Neural crest cell (in vitro differentiated cells): ENCODE data around the gene HPS1. TPM values are rescaled to one million over a fixed set of nuclear protein-coding genes. Genes with fewer than 3 reads are reported as not detected.
A peak's percentile ranks its signal among the peaks of the same experiment; 100 is the strongest.

Source experiments
- DNase-seq: peaks from one replicate; pipeline ENCODE4 v3.0.0; 2021; ENCODE audit warnings: low read depth, mixed read lengths, low spot score
- H3K27ac Mint-ChIP-seq: one replicate; pipeline ENCODE4 v1.8.0; 2021; ENCODE audit warnings: mild to moderate bottlenecking, mixed read lengths; ENCODE audit not compliant: unreplicated experiment
- H3K27me3 Mint-ChIP-seq: 2 replicates; pipeline ENCODE4 v1.8.0; 2021; ENCODE audit warnings: low read depth, mild to moderate bottlenecking, mixed read lengths
- H3K36me3 Mint-ChIP-seq: 2 replicates; pipeline ENCODE4 v1.8.0; 2021; ENCODE audit warnings: low read depth, mild to moderate bottlenecking, mixed read lengths
- H3K4me1 Mint-ChIP-seq: 2 replicates; pipeline ENCODE4 v1.8.0; 2021; ENCODE audit warnings: mixed read lengths
- H3K4me3 Mint-ChIP-seq: one replicate; pipeline ENCODE4 v1.8.0; 2021; ENCODE audit warnings: mild to moderate bottlenecking, mixed read lengths
- H3K9me3 Mint-ChIP-seq: 2 replicates; pipeline ENCODE4 v1.8.0; 2021; ENCODE audit warnings: mixed read lengths
- CTCF ChIP-seq: fragments of 200-600 bp; sonication (generic); conservative IDR thresholded peaks from 2 replicates; pipeline ENCODE4 v1.5.0; 2021; ENCODE audit warnings: antibody characterized with exemption, mild to moderate bottlenecking
- total RNA-seq: library from RNA; stranded (reverse); gene quantifications from 2 replicates; pipeline ENCODE4 v1.2.1, GENCODE V29; 2021

The HPS1 gene
- total RNA-seq, 1 donor from 2014 or later = 46.9 TPM

- no peak overlapping the region for H3K27ac Mint-ChIP-seq
- no peak for DNase-seq
- peaks cover 3% of the 10 kb centered on the region for H3K36me3 Mint-ChIP-seq
- H3K4me3 Mint-ChIP-seq = no peak overlapping the region
- no peaks in the 10 kb centered on the region for H3K4me1 Mint-ChIP-seq
- no peak for TF ChIP-seq CTCF
- no peaks in the 10 kb centered on the region for H3K27me3 Mint-ChIP-seq
- no peaks in the 10 kb centered on the region for H3K9me3 Mint-ChIP-seq
Observed at GRCh38 chr10:98424295-98425254, 22.2 kb downstream of the HPS1 start.

GRCh38 chr10:98423691-98424120 is 23.0 kb downstream of the HPS1 start:
- H3K27me3 Mint-ChIP-seq = no peaks in the 10 kb centered on the region
- no peak overlapping the region for H3K27ac Mint-ChIP-seq
- no peaks in the 10 kb centered on the region for H3K9me3 Mint-ChIP-seq
- TF ChIP-seq CTCF = peak; percentile 53
- H3K36me3 Mint-ChIP-seq = peaks cover 3% of the 10 kb centered on the region
- no peaks in the 10 kb centered on the region for H3K4me1 Mint-ChIP-seq
- no peak for DNase-seq
- no peak overlapping the region for H3K4me3 Mint-ChIP-seq

DNA sequence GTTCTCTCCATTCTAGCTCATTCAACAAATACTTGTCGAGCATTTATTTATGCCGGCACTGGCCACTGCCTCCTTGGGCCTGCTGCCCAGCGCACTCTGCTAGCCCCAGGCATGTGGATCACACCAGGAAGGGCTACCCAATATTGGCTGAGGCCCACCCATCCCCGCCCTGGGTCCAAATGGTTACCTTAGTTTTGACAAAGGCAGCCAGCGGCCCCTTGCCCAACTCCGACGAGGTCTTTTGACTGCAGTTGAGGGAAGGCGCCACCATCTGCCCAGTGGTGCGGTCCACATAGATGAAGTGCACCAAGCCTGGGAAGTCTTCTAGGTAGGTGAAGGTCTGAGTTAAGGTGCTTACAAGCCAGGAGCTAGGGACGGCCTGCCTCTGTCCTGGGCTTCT is 24.6 kb downstream of the HPS1 start:
- Mint-ChIP-seq H3K27ac (no peak overlapping the region), H3K9me3 (no peaks in the 10 kb centered on the region), H3K4me1 (no peaks in the 10 kb centered on the region), H3K27me3 (no peaks in the 10 kb centered on the region), H3K36me3 (no peaks in the 10 kb centered on the region), H3K4me3 (no peak overlapping the region)
- DNase-seq = no peak
- TF ChIP-seq CTCF = no peak

DNA sequence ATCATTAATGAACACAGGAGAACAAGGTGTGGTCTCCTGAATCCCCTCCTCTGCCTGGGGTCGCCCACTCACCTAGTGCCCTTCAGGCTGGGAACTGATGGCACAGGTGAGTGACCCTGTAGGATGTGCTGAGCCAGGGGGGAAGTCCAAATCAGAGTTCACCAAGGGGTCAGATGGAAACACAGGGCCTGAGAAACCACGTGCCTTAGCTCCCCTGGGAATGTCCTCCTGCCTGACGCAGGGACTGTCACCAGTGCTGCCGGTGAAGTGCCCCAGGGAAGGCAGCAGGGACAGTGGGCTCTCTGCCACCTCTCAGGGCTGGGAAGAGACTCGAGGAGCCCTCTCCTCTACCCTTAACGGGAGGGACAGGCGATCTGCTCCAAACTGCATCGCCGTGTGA is 25.9 kb downstream of the HPS1 start:
- no peaks in the 10 kb centered on the region for H3K27me3 Mint-ChIP-seq
- no peaks in the 10 kb centered on the region for H3K36me3 Mint-ChIP-seq
- TF ChIP-seq CTCF = no peak
- no peak overlapping the region for H3K4me3 Mint-ChIP-seq
- H3K9me3 Mint-ChIP-seq = no peaks in the 10 kb centered on the region
- peaks cover 4% of the 10 kb centered on the region for H3K4me1 Mint-ChIP-seq
- H3K27ac Mint-ChIP-seq = no peak overlapping the region
- no peak for DNase-seq

- H3K4me1 Mint-ChIP-seq = peaks cover 15% of the 10 kb centered on the region
- no peak overlapping the region for H3K4me3 Mint-ChIP-seq
- H3K9me3 Mint-ChIP-seq = no peaks in the 10 kb centered on the region
- DNase-seq = no peak
- H3K27ac Mint-ChIP-seq = no peak overlapping the region
- no peak for TF ChIP-seq CTCF
- H3K36me3 Mint-ChIP-seq = no peaks in the 10 kb centered on the region
- no peaks in the 10 kb centered on the region for H3K27me3 Mint-ChIP-seq
Observed at GRCh38 chr10:98419469-98420261, 27.1 kb downstream of the HPS1 start.
